Liver (tissue), 9 donors: ENCODE results near the gene CFTR. TPM values are rescaled to one million over a fixed set of nuclear protein-coding genes. Genes with fewer than 3 reads are reported as not detected.

Experiments
- DNase-seq: peaks from one replicate; pipeline ENCODE4 v3.0.0-alpha.2; 2017; ENCODE audit warnings: low spot score
- H3K27ac ChIP-seq, 2 donors: one replicate each; pipeline ENCODE4 v1.7.0; 2013; ENCODE audit warnings: inconsistent platforms in 2 of 2, low read length in 2 of 2, control low read depth in 1 of 2, low read depth in 1 of 2, mild to moderate bottlenecking in 1 of 2
- H3K27me3 ChIP-seq, 4 donors: one replicate each; pipeline versions ENCODE4 v1.6.1 to v1.7.0; 2013; ENCODE audit warnings: low read length in 3 of 4, inconsistent platforms in 1 of 4, mild to moderate bottlenecking in 1 of 4, moderate library complexity in 1 of 4; ENCODE audit not compliant: control insufficient read depth in 4 of 4, insufficient read depth in 4 of 4
- H3K36me3 ChIP-seq, 4 donors: one replicate each; pipeline versions ENCODE4 v1.6.1 to v1.7.0; 2013; ENCODE audit warnings: low read length in 3 of 4, mild to moderate bottlenecking in 3 of 4, low read depth in 1 of 4, moderate library complexity in 1 of 4; ENCODE audit not compliant: control insufficient read depth in 4 of 4, insufficient read depth in 3 of 4
- H3K4me1 ChIP-seq, 4 donors: one replicate each; pipeline versions ENCODE4 v1.6.1 to v1.7.0; 2013; ENCODE audit warnings: low read length in 3 of 4, mild to moderate bottlenecking in 3 of 4, moderate library complexity in 1 of 4; ENCODE audit not compliant: control insufficient read depth in 4 of 4, insufficient read depth in 4 of 4
- H3K4me3 ChIP-seq, 3 donors: one replicate each; pipeline versions ENCODE4 v1.6.1 to v1.7.0; 2013; ENCODE audit warnings: low read length in 3 of 3, control low read depth in 1 of 3, low read depth in 1 of 3, mild to moderate bottlenecking in 1 of 3
- H3K9ac ChIP-seq, 2 donors: one replicate each; pipeline ENCODE4 v1.7.0; 2013; ENCODE audit warnings: low read length in 2 of 2, mild to moderate bottlenecking in 2 of 2, moderate library complexity in 2 of 2, control low read depth in 1 of 2, low read depth in 1 of 2
- H3K9me3 ChIP-seq, 4 donors: one replicate each; pipeline versions ENCODE4 v1.6.1 to v1.7.0; 2013; ENCODE audit warnings: low read length in 3 of 4; ENCODE audit not compliant: control insufficient read depth in 4 of 4
- HNF4A ChIP-seq, 2 donors: conservative IDR thresholded peaks; 2 replicates each; pipeline ENCODE4 v1.6.1; 2016; ENCODE audit warnings: antibody characterized with exemption in 2 of 2, mild to moderate bottlenecking in 2 of 2
- HNF4G ChIP-seq: IDR thresholded peaks from 2 replicates; pipeline ENCODE4 v1.6.1; 2016; ENCODE audit warnings: antibody characterized with exemption
- JUND ChIP-seq, 2 donors: IDR thresholded peaks; 2 replicates each; pipeline ENCODE4 v1.6.1; 2016; ENCODE audit warnings: antibody characterized with exemption in 2 of 2
- NR2F2 ChIP-seq: IDR thresholded peaks from 2 replicates; pipeline ENCODE4 v1.6.1; 2016; ENCODE audit warnings: antibody characterized with exemption
- RAD21 ChIP-seq, 2 donors: IDR thresholded peaks; 2 replicates each; pipeline ENCODE4 v1.6.1; 2016; ENCODE audit warnings: antibody characterized with exemption in 2 of 2, mild to moderate bottlenecking in 2 of 2
- RXRA ChIP-seq, 2 donors: IDR thresholded peaks; 2 replicates each; pipeline ENCODE4 v1.6.1; 2017 to 2018; ENCODE audit warnings: antibody characterized with exemption in 2 of 2, mild to moderate bottlenecking in 1 of 2
- SP1 ChIP-seq: IDR thresholded peaks from 2 replicates; pipeline ENCODE4 v1.6.1; 2018; ENCODE audit warnings: antibody characterized with exemption, mild to moderate bottlenecking
- TAF1 ChIP-seq: conservative IDR thresholded peaks from 2 replicates; pipeline ENCODE4 v1.6.1; 2016; ENCODE audit warnings: antibody characterized with exemption, mild to moderate bottlenecking
- YY1 ChIP-seq: IDR thresholded peaks from 2 replicates; pipeline ENCODE4 v1.6.1; 2016; ENCODE audit warnings: antibody characterized with exemption, mild to moderate bottlenecking
- WGBS: extraction: QIAGEN DNeasy Blood & Tissue Kit; methylation state at CpG from one replicate; pipeline ENCODE4 v1.1.7; 2013; 5-methylcytosine and 5-hydroxymethylcytosine counted together
- polyA plus RNA-seq, 2 donors: library from polyadenylated mRNA; stranded (reverse) in 1 of 2; unstranded in 1 of 2; fragments of 200-250 nt in 1 of 2; fragments of >200 nt in 1 of 2; fragmentation: Nextera tagmentation in 1 of 2; extraction: Ambion mirVana in 1 of 2; gene quantifications; one replicate each; pipeline versions ENCODE4 v1.2.1 to v1.2.3, GENCODE V29; 2013 to 2015
- total RNA-seq, 2 donors: library from RNA; depleted of rRNA; stranded (reverse); fragments of >200 nt; gene quantifications; one replicate each; pipeline ENCODE4 v1.2.3, GENCODE V29; 2014
- TF ChIP-seq, protein P1 (sequence below): IDR thresholded peaks from 2 replicates; pipeline ENCODE4 v1.6.1; 2016; ENCODE audit warnings: antibody characterized with exemption
- TF ChIP-seq, protein P2 (sequence below): IDR thresholded peaks from 2 replicates; pipeline ENCODE4 v1.6.1; 2016; ENCODE audit warnings: antibody characterized with exemption, mild to moderate bottlenecking
- TF ChIP-seq, protein P3 (sequence below): IDR thresholded peaks from 2 replicates; pipeline ENCODE4 v1.6.1; 2016; ENCODE audit warnings: antibody characterized with exemption
- TF ChIP-seq, protein P4 (sequence below): IDR thresholded peaks from 2 replicates; pipeline ENCODE4 v1.6.1; 2016; ENCODE audit warnings: antibody characterized with exemption
- donor health status: healthy.
- donor health status: healthy.
- donor health status: healthy.
- donor health status: healthy.
- donor health status: healthy.

CFTR gene
- total RNA-seq (10 to 100 TPM in 1 of 2 donors, under 1 TPM in 1; 0.75 to 10.5 TPM), polyA plus RNA-seq (1 to 10 TPM in 1 of 2 donors, under 1 TPM in 1; 0.98 to 1.6 TPM)

DNA sequence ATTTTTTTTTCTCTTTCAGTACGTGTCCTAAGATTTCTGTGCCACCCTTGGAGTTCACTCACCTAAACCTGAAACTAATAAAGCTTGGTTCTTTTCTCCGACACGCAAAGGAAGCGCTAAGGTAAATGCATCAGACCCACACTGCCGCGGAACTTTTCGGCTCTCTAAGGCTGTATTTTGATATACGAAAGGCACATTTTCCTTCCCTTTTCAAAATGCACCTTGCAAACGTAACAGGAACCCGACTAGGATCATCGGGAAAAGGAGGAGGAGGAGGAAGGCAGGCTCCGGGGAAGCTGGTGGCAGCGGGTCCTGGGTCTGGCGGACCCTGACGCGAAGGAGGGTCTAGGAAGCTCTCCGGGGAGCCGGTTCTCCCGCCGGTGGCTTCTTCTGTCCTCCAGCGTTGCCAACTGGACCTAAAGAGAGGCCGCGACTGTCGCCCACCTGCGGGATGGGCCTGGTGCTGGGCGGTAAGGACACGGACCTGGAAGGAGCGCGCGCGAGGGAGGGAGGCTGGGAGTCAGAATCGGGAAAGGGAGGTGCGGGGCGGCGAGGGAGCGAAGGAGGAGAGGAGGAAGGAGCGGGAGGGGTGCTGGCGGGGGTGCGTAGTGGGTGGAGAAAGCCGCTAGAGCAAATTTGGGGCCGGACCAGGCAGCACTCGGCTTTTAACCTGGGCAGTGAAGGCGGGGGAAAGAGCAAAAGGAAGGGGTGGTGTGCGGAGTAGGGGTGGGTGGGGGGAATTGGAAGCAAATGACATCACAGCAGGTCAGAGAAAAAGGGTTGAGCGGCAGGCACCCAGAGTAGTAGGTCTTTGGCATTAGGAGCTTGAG, at the start of gene CFTR:
TSS of gene CFTR (plus strand) at position 801 of the 830 bp plus-strand sequence. CDS start 70 bp downstream, outside the sequence.
- peak within 1 kb of the TSS in 1 of 2 donors; percentile 29 for H3K9ac ChIP-seq
- H3K4me1 ChIP-seq = peaks cover 0 to 11% (median 5%) of the 10 kb centered on the region in 4 donors
- DNase-seq = no peak
- TF ChIP-seq HNF4A (conservative IDR thresholded peaks at IDR 0.05) (no peak), RXRA (IDR thresholded peaks at IDR 0.05) (no peak), NR2F2 (no peak), RAD21 (IDR thresholded peaks at IDR 0.05) (no peak), JUND (IDR thresholded peaks at IDR 0.05) (no peak), TAF1 (no peak), YY1 (no peak), HNF4G (no peak)
- TF ChIP-seq, protein P1, sequence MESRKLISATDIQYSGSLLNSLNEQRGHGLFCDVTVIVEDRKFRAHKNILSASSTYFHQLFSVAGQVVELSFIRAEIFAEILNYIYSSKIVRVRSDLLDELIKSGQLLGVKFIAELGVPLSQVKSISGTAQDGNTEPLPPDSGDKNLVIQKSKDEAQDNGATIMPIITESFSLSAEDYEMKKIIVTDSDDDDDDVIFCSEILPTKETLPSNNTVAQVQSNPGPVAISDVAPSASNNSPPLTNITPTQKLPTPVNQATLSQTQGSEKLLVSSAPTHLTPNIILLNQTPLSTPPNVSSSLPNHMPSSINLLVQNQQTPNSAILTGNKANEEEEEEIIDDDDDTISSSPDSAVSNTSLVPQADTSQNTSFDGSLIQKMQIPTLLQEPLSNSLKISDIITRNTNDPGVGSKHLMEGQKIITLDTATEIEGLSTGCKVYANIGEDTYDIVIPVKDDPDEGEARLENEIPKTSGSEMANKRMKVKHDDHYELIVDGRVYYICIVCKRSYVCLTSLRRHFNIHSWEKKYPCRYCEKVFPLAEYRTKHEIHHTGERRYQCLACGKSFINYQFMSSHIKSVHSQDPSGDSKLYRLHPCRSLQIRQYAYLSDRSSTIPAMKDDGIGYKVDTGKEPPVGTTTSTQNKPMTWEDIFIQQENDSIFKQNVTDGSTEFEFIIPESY = no peak
- TF ChIP-seq, protein P2, sequence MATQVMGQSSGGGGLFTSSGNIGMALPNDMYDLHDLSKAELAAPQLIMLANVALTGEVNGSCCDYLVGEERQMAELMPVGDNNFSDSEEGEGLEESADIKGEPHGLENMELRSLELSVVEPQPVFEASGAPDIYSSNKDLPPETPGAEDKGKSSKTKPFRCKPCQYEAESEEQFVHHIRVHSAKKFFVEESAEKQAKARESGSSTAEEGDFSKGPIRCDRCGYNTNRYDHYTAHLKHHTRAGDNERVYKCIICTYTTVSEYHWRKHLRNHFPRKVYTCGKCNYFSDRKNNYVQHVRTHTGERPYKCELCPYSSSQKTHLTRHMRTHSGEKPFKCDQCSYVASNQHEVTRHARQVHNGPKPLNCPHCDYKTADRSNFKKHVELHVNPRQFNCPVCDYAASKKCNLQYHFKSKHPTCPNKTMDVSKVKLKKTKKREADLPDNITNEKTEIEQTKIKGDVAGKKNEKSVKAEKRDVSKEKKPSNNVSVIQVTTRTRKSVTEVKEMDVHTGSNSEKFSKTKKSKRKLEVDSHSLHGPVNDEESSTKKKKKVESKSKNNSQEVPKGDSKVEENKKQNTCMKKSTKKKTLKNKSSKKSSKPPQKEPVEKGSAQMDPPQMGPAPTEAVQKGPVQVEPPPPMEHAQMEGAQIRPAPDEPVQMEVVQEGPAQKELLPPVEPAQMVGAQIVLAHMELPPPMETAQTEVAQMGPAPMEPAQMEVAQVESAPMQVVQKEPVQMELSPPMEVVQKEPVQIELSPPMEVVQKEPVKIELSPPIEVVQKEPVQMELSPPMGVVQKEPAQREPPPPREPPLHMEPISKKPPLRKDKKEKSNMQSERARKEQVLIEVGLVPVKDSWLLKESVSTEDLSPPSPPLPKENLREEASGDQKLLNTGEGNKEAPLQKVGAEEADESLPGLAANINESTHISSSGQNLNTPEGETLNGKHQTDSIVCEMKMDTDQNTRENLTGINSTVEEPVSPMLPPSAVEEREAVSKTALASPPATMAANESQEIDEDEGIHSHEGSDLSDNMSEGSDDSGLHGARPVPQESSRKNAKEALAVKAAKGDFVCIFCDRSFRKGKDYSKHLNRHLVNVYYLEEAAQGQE = no peak
- TF ChIP-seq, protein P3, sequence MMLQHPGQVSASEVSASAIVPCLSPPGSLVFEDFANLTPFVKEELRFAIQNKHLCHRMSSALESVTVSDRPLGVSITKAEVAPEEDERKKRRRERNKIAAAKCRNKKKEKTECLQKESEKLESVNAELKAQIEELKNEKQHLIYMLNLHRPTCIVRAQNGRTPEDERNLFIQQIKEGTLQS = no peak
- peak within 1 kb of the TSS; percentile 6 to 56 (median 45) for H3K4me3 ChIP-seq
- H3K27me3 ChIP-seq = peaks cover 0 to 2% (median 0%) of the 10 kb centered on the region in 4 donors
- H3K27ac ChIP-seq = no peak within 1 kb of the TSS
- no peaks in the 10 kb centered on the region for H3K36me3 ChIP-seq
- no peaks in the 10 kb centered on the region for H3K9me3 ChIP-seq
- WGBS = 7% methylated on average over 45 of the region's 45 CpGs

DNA sequence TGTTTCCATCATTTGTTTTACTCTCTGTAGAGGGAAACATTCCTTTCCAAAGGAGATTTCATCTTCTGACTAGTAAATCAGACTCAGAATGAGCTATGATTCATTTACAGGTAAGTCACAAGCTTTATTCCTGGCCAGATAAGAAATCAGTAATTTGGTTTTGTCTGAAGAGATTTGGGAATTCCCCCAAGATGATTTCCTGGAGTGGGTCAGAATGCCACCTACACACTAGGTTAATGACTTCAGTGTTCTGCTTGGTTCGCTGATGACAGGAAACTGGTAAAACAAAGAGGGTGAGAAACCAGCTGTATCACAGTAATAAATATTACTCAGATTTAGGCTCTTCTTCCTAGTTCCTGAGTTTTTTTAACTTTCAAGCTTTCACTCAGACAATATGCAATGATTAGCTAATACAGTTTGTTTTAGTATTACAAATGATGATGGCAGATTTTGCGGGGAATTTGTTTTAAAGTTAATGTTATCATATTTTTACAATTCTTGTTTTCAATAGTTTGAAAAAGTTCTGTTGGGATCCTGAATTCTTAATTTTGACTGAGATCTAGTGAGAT, 44.3 kb upstream of the CFTR start:
- Histone ChIP-seq H3K27me3 (no peaks in the 10 kb centered on the region), H3K4me3 (no peak overlapping the region), H3K9ac (no peak overlapping the region), H3K4me1 (no peaks in the 10 kb centered on the region), H3K36me3 (no peaks in the 10 kb centered on the region), H3K9me3 (no peaks in the 10 kb centered on the region), H3K27ac (no peak overlapping the region)
- no peak for DNase-seq
- TF ChIP-seq SP1 (no peak), RAD21 (IDR thresholded peaks at IDR 0.05) (no peak), RXRA (IDR thresholded peaks at IDR 0.05) (no peak), JUND (IDR thresholded peaks at IDR 0.05) (no peak), YY1 (no peak), NR2F2 (no peak)
- TF ChIP-seq, protein P4, sequence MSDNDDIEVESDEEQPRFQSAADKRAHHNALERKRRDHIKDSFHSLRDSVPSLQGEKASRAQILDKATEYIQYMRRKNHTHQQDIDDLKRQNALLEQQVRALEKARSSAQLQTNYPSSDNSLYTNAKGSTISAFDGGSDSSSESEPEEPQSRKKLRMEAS = no peak
- TF ChIP-seq, protein P2 = no peak
- WGBS = 64% methylated on average over 2 of the region's 2 CpGs
